Measurements from ENCODE around the gene MYOCOS.
"Not testable (repeated sequence)": the region's sequence is repeated elsewhere in the genome, so short reads cannot be mapped to it uniquely, and the experiment has no call there.

MYOCOS gene

DNA sequence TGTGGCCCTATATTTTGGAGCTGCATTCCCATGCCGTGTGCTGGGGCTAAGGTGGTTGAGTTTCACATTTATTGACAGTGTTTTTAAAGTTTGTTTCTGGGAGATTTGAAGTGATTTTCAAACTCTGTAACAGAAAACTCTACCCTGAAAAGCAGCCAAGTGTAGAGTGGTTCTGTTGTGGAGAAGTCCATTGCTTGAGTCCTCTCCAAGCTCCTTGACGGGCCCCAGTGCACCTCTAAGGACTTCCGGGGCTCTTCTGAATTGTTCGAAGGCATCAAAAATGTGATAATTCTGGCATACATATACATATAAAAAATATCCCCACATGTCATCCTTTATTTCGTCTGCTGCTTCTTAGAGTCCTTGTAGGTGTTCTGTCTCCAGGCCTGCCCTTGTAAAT is 5.0 kb downstream of the MYOCOS start:
- DNase-seq = no peak

DNA sequence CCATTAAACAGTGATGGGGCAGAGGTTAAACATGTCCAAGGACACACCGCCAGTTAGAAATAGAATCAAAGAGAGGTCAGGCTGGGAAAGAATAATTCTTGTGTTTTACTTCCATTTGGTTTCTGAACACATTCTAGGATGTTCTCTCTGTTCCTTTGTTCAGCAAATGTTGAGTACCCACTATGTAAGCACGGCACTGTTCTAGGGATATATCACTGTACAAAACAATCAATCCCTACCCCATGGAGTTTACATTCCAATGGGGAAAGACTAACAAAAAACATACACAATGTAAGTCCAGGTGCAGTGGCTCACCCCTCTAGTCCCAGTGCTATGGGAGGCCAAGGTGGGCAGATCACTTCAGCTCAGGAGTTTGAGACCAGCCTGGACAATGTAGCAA is 6.2 kb downstream of the MYOCOS start:
- no peak for DNase-seq

DNA sequence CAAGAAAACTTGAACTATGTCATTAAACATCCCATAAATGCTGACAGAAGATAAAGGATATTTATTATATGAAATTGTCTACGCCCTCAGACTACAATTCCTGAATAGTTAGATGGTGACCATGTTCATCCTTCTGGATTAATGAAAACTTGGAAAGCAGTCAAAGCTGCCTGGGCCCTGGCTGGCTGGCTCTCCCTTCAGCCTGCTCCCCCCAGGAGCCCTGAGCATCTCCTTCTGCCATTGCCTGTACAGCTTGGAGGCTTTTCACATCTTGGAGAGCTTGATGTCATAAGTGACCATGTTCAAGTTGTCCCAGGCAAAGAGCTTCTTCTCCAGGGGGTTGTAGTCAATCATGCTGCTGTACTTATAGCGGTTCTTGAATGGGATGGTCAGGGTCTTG is 13.6 kb downstream of the MYOCOS start:
- DNase-seq = no peak

- DNase-seq = no peak
Observed at GRCh38 chr1:171636141-171636540, 14.1 kb downstream of the MYOCOS start.

GRCh38 chr1:171637928-171638576 is 16.0 kb downstream of the MYOCOS start:
- DNase-seq = no peak

GRCh38 chr1:171640225-171640624 is 18.2 kb downstream of the MYOCOS start:
- DNase-seq = no peak

GRCh38 chr1:171641076-171641864 is 19.2 kb downstream of the MYOCOS start:
- DNase-seq = no peak

DNA sequence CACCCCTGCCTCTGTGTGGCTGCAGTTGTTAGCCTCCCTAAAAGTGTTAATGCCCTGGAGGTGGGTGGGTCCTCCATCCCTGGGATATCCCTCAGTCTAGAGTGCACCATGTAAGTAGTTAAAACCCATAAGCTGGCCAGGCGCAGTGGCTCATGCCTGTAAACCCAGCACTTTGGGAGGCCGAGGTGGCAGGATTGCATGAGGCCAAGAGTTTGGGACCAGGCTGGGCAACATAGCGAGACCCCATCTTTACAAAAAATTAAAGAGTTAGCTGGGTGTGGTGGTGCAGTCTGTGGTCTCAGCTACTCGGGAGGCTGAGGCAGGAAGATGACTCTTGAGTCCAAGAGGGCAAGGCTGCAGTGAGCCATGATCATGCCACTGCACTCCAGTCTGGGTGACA is 20.2 kb downstream of the MYOCOS start:
- no peak for DNase-seq

- no peak for DNase-seq
Observed at GRCh38 chr1:171643156-171643555, 21.1 kb downstream of the MYOCOS start.

DNA sequence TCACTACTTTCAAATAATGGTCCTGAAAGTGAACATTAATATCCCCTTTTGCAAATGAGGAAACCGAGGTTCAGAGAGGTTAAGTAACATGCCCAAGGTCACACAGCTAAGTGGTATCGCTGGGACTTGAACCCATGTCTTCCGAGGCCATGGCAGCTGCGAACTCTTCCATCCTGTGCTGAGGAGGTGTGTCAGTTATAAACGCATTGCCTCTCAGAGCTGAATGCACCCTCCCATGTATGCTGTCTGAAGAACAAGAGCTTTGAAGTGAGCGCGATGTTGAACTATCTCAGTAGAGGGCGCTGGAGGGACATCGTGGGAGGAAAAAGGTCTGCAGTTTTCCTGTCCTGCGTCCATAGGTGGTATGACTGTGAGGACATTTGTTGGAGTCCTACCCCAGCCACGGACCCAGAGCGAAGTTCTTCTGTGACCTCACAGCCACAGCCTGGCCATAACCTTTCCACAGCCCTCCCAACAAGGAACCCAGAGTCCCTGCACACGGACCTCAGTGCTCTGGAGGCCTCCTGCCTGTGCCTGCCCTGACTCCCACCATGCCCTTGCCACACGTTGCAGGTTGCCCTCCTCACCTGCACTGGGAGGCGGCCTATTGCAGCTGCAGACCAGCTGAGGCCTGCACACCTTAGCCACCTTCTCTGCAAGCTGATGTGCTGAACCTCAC is 22.9 kb downstream of the MYOCOS start:
- peak; percentile 76 for DNase-seq

DNA sequence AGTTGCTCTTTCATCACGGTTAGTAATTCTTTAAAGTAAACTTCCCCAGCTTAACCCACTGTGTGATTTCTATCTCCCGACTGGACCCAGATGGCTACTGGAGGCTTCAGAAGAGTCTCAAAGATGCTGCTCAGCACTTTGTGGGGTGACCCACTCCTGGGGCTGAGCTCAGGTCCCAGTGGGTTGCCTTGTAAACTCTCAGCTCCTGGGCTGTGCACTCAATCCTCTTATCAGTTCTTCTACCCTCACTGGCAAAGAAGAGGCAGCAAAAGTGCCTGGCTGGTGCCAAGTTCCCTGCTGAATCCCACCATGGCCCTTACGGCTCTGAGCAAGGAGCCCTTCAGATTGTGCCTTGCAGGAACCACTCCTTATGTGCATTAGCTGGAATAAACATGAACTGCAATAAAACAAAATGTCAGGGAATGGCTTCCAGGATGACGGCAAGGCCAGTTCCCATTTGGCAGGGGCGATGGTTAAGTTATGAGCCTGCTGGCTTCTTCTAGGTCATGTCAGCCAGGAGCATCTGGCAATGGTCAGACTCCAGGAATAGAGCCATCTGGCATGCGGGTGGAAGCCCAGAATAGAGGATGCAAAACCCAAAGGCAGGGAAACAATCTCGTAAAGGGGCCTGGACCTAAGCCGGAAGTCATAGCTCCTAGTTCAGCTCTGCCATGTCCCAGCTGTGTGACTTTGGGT is 23.7 kb downstream of the MYOCOS start:
- DNase-seq = no peak

DNA sequence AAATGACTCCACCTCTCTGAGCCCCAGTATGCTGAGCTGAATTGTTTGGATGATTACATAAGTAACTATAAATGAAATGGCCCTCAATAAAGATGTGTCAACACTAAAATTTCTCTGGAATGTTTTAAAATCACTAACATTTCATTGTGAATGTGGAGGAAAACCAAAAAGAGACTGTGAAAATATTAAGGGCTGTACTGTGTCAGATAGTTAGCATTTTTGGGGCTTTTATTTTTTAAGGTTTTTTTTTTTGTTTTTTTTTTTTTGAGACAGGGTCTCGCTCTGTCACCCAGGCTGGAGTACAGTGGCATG is 24.2 kb downstream of the MYOCOS start:
- DNase-seq = no peak

DNA sequence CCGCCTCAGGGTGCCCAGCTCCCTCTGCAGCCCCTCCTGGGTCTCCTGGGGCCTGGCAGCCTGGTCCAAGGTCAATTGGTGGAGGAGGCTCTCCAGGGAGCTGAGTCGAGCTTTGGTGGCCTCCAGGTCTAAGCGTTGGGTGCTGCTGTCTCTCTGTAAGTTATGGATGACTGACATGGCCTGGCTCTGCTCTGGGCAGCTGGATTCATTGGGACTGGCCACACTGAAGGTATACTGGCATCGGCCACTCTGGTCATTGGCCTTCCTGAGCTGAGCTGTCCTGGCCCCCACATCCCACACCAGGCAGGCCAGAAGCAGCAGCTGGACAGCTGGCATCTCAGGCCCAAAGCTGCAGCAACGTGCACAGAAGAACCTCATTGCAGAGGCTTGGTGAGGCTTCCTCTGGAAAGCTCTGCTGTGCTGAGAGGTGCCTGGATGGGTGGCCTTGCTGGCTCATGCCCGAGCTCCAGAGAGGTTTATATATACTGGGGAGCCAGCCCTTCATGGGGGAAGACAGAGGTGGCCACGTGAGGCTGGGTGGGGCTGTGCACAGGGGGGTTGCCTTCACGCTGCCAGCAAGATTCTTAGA is 30.3 kb downstream of the MYOCOS start, which contains the start of gene MYOC:
Gene MYOC, minus strand, starts transcription at position 455 of the 589 bp plus-strand sequence. Its CDS starts 77 bp downstream, at position 378.
- DNase-seq = no peak

DNA sequence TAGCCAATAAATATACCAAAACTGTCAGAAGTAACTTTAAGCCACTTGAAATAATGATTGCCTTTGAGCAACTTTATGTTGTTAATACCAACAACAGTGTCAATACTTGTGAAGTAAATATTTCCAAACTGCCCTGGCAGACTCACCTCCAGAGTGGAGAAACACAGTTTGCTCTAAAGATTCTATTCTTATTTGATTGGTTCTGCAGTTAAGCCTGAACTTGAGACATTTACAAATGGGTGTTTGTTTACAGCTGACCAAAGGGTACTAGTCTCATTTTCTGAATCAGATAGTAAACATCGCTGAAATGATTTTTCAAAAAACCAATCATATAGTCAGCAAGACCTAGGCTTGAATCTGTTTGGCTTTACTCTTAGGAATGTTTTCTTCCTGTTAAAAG is 31.8 kb downstream of the MYOCOS start:
- no peak for DNase-seq

GRCh38 chr1:171654201-171654941 is 32.3 kb downstream of the MYOCOS start:
- DNase-seq = no peak

DNA sequence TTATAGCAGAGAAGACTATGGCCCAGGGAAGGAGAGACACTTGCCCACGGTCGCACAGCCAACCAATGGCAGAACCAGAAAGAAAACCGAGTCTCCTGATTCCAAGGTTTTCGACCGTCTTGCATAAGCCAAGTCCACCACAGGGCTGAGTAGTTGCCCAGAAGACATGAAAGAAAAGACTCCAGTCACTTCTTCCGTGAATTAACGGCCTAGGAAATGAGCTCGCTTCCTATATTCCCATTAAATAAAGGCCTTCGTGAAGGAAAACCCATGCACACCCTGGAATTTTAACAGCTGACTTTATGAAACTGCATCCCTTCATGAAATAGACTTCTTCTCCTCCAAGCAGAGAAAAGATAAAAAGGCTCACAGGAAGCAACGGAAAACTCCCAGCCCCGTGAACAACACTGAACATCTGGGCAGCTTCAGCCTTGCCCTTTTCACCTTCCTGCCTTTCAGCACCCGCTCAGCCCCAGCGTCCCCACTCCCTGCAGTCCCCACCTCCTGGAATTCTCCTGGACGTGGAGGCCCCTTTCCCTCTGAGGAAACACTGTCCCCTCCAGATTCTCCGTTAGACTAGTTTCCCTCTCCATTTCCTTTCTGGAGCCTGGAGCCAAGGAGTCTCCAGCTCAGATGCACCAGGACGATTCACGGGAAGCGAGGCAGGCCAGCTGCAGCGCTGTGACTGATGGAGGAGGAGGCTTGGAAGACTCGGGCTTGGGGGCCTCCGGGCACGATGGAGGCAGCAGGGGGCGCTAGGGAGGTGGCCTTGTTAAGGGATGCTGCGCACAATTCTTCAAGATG is 33.1 kb downstream of the MYOCOS start:
- DNase-seq = no peak

DNA sequence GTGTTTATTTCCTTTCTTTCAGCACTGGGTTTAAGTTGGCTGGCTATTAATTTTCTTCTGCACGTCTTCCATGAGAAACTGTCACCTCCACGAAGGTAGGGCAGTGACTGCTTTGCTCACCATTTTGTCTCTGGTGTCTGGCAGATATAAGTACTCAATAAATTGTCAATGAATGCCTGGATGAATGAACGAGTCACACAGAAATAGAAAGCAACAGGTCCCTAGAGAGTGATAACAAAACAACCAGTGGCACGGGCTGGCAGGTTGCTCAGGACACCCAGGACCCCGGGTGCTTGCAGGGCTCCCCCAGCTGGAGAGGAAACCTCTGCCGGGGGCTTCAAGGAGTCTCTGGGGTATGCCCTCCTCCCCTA is 33.7 kb downstream of the MYOCOS start:
- DNase-seq = no peak

GRCh38 chr1:171656206-171656605 is 34.2 kb downstream of the MYOCOS start:
- not testable (repeated sequence) for DNase-seq

GRCh38 chr1:171661076-171661650 is 39.1 kb downstream of the MYOCOS start:
- DNase-seq = no peak

DNA sequence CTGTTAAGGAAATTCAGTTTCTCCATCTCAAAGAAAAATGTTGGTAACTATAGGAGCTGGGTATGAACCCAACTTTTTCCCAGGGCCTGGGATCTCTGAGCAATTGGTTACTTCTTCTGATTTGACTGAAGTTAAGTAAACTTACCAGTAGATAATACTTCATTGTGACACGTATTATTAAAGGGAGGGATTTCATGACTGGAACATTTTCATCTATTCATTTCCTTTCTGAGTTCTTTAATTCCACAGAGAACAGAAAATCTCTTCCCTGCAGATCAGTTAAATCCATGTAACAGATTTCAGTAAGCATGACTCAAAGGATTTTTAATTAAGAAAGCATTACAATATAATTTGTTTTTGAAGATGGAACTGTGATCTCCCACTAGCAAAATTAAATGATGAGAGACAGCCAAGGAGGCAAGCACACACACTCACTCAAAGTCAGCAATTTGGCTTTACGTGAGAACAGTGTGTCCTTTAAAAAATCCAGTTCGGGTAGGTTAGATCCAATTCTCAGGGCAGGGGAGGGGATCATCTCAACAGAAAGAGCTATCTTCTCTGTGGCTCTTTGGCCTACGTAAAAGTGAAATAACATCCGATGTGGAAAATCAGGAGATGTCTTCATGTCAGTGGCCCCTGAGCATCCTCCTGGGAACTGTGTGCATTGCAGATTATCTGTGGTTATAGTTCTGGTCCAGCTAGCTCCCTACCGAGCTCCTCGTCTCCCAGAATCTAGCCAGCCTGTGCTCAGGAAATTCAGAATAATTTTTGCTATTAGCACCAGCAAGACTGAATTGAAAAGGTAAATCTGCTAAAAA is 41.2 kb downstream of the MYOCOS start:
- DNase-seq = no peak

Measured in NCI-H187 treated with DMSO at 0.1 percent for 48 hours (cell line).